NCI-H446 treated with DMSO at 0.1 percent for 48 hours (cell line): ENCODE results near the gene LTBP1.

Source experiments
- DNase-seq: peaks from one replicate; lab custom pipeline; 2025; lab: John Stamatoyannopoulos, UW

Gene LTBP1

DNA sequence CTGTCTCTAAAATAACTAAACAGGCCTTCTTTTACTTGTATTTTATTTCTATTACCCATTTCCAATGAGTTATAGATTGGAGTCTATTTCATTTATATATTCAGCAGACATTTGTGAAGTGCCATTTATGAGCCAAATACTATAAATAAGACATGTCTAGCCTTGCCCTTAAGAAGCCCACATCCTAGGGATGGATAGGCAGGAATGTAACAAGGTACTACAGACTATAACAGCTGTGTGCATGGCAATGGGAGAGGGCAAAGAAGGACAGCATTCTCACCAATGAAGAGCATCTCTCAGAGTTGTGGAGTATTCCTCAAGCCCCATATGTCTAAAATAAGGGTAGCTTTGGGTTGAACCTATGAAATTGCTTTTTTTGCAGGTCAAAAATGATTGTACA, 367.8 kb downstream of the LTBP1 start:
- DNase-seq: no peak

DNA sequence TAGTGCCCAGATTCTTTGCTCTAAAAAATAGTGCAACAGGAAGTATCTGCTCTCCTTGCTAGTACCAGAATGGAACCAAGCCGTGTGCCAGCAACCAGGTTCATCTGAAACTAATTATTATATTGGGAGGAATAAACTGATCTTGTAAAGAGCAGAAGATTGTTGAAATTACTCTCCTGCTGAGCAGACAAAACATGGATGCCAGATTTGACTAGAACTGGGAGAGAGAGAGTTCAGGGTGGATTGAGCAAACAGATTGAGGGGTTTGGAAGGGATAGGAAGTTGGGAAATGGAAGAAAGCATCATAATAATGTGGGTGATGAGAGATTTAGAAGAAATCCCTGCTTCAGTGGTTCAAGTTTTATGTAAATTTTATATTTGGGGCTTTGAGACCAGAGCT, 369.6 kb downstream of the LTBP1 start:
- no peak for DNase-seq

DNA sequence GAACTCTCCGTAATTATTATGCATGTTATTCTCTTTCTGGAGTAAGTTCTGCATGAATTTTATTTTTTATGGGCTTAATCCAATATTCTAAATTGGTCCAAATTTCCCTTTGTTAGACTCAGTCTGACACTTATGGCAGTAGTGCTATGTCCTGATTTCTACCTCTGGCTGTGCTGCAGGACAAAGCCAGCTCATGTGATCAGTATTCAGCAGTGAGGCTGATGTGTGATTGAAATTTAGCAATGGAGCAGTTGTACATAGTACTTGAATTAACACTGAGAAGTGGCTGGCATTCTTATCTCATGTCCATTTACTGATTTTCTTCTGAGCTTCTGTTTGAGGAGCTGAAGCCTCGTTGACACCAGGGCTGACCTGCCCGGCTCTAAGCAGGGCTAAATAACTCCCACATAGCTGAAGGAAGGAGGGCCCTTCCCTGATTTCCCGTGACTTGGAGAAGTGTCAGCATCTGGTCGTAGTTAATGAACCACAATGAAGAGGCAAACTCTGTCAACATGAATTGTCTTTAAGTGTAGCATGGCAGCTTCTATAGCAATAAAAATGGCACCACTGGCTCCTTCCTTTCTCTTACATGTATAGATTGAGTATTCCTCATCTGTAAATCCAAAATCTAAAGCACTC, 370.7 kb downstream of the LTBP1 start:
- no peak for DNase-seq

DNA sequence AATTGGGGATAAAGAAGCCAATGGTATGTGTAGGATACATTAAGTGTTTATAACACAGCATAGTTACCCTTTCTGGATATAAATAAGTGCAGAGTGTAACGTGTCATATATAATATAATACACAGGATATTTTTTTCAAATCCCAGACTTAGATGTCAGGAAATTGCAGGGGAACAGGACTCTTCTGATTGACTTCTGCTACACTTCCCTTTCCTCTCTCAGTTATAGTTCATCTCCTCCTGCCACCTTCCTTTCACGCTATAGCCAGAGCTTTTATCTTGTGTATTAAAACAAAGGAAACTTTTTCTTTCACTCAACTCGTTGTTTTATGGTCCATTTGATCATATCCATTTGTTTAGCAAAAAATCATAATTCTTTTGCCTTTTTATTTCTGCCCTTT, 371.7 kb downstream of the LTBP1 start:
- DNase-seq: no peak

DNA sequence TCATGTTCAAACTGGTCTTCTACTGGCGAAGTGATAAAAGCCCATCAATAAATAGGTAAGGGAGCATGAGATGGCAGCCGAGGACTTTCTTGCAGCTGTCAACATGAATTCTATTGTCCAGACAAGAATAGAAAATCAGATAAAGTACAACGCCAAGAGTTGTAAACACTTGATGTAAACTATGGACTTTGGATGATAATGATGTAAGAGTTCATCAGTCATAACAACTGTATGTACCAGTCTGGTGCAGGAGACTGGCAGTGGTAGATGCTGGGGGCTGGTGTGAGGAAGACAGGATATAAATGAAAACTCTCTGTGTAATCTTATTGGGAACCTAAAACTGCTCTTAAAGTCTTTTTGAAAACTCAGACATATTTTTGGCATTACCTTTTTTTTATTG, 373.8 kb downstream of the LTBP1 start:
- no peak for DNase-seq

DNA sequence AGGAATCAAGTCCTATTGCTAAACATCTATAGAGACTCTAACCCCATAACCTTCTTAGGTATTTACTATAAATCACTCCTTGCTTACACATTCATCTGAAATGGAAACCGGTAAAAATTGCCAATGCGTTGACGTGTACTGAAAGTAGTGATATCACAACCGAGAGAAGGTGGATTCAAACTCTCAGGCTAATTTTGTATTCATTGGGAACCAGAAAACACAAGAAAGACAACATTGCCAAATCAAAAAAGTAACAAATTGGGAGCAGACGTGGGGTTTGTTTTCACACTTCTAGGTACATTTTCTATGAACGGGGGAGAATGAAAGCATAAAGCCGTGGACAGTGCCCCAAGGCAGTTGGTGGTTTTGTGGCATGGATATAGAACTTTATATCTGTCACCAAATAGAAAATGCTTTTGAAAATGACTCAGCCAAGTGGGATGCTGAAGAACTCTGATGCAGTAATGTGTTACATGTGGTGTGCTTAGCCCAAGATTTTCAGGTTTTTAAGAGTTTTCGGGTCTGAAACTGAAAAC, 374.6 kb downstream of the LTBP1 start:
- no peak for DNase-seq

DNA sequence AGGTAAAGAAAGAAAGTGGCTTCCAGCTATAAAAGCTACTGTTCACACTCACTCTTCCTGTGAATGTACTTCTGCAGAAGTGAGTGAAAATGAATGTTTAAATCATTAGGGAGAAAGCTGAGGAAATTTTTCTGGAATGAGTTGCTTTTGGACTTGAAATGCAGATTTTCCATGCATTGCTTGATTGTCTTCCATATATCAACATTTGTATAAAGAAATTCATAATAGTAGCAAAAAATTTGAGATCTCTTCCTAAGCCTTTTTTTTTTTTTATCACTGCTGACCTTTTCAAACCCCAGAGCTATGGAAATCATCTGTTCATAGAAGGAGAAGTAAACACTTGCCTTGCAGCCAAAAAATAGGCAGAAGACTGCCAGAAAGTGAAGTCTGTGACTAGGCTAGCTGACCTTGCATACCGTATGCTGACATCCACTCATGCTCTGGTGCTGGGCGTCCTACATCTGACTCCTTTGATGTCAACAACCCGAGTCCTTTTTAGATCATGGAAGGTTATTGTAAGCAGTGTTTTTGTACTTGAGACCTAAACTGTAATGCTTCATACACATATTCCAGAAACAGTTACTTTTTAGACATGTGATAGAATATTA, 375.2 kb downstream of the LTBP1 start:
- no peak for DNase-seq

DNA sequence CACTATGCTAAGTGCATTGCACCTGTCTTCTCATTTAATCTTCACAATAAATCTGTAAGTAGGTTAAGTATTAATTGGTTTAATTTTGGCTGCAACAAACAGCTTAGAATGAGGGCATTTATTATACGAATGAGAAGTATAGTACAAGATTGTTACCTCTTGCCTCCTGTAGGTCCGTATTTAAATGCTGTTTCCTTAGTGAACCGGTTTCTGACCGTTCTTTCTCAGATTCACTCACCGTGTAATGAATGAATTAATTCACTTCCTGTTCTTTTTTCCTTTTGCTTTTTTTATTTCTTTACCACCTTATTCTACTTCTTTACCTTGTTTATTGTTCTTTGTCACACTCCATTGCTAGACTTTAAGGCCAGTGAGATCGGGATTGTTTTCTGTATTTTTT, 375.9 kb downstream of the LTBP1 start:
- DNase-seq: no peak

DNA sequence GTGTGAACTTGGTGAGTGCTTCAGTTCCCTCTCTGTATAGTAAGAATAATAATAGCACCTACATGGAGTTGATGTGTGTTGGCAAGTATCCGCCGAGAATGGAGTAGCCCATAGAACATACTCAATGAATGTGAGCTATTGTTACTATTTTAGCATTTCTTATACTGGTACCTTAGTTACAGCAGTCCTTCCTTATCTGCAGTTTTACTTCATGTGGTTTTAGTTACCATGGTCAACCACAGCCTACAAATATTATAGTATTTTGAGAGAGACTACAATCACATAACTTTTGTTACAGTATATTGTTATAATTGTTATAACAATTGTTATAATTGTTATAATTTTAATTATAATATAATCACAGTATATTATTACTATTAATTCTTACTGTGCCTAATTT, 377.2 kb downstream of the LTBP1 start:
- no peak for DNase-seq

DNA sequence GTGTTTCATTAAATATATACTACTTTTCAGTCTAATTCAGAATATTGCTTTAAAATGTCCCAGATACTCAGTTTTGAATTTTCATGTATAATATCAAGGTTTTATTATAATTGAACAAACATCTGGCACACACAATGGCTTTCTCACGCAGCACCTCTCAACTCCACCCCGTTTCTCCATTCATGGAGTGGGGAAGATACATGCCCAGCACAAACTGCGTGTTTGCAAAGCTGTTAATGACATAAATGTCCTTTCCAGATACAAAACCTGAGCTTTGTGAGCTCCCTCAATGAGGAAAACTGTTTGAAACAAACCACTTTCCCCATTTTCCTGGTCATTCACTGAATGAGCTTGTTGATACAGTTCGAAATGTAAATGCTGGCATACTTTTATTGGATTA, 379.3 kb downstream of the LTBP1 start:
- DNase-seq: no peak

DNA sequence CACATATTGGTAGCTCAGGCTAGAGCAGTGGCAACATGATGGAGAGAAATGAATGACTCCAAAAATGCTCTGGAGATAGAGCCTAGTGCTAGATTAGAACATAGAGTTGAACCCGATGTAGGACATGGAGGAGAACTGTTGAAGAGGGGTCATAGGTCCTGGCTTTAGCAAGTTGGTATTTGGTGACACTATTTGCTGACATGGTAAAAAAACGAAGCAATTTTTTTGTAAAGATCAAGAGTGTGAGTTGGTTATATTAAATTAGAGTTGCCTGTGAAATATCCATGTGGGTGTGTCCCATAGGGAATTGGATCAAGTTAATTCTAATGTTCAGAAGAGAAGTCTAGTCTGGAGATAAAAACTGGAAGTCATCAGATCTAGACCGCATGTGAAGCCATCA, 386.7 kb downstream of the LTBP1 start:
- no peak for DNase-seq

DNA sequence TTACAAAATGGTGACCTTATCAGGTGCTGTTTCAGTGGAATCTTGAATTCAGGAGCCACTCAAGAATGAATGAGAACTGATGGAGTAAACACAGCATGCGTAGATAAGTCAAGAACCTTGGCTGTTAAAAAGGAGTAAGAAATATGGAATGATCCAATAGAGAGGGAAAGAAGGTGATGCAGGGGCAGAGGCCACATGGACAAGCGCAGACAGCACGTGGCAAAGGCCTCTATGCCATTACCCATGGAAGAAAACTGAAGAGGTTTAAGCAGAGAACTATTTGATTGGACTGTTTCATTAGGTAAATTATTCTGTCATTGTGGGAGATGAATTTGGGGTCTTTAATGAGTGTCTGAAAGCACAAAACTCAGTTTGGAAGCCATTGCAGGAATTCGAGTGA, 387.3 kb downstream of the LTBP1 start:
- DNase-seq: no peak

DNA sequence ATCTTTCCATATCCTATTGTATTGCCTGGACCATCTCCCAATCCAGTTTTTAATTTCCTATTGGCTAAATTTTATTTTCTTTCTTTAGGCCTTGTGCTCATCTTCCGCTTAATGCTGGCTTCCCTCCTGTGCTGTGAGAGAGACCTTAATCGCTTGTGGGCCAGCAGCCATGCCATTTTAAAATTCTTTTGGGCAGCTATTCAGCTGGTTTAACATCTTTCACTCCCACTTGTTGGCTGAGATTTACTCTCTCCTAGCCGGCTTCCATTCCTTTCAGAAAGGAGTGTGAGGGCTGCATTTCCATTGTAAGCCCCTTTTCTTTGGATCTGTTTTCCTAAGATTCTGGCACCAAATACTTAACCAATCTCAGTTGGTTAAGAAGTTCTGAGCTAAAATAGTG, 388.8 kb downstream of the LTBP1 start:
- no peak for DNase-seq

DNA sequence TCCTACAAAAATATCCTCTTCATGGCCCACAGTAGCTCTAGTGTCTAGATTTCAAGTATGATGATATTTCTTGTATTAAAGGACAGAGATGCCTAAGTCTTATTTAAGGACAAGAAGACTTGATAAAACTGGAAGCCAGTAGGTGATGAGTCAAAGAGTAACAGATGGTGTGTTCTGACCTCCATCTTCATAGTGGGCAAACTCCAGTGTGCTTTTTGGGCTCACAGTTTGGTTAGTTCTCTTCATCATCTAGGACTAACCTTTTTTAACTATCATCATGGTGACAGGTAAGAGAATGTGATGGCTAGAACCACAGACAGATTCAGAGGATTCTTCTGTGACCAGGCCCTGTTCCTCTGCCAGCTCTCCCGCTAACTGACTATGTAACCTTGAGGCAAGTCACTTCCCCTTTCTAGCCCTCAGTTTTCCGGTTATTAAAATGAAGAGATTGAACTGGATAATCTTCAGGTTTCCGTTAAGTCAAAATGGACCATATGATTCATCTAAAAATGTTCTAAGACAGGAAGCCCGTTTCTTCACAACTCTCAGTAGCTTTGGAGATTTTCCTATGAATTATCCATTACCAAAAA, 389.4 kb downstream of the LTBP1 start:
- no peak for DNase-seq

DNA sequence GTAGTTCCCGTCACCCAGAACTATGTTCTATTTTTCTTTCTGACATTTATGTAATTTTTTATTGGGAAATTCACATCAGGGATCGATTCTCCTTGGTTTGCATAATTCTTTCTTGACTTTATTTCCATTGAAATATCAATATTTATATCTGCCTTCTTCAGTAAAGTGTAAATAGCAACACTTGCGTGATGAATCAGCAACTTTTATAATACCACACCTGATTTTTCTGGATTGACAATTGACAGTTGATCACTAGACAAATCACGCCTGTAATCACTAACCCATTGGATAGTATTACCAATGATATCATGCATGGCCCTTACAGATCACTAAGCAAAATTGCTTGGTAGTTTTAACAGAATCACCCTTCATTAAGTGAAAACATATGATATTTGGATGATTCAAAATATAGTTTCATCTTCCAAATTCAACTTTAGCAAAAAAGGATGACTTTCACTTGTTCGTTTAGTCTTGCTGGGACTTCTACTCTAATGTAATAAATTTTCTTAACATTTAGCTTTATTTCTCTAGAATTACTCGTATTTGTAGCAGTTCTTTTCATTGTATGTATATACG, 390.7 kb downstream of the LTBP1 start:
- DNase-seq: no peak

DNA sequence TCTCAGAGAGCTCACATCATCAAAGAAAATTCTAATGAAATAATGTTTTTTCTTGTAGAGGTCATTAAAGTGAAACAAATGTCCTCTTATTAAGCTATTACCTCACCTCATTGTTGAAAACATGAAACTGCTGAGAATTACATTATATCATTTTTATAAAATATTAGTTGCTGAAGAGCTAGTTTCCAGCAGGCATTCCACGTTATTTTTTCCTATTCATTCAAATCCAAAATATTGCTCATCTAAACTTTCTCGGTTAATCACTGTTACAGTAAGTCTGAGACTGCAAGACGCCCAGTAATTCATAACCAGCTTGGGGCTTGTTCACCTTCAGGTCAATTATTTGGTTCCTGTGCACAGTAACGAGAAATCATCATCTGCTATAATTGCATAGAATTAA, 391.2 kb downstream of the LTBP1 start:
- no peak for DNase-seq

DNA sequence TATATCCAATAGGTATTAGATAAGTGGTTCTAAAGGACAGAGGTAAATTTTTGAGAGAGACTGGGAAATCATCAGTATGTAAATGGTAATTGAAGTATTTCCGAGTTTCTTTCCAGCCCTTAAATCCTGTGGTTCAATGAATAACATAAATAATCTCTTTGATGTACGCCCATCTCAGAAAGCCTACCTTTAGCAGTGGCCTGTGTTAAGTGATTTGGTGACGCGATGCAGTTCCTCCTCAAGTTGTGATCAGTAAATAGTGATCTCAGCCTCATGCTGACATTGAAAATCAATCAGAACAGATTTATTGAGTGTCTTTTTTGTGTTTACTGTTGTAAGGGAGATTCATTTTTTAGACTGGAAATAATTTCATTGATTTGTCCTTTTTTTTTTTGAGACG, 392.5 kb downstream of the LTBP1 start:
- DNase-seq: no peak

DNA sequence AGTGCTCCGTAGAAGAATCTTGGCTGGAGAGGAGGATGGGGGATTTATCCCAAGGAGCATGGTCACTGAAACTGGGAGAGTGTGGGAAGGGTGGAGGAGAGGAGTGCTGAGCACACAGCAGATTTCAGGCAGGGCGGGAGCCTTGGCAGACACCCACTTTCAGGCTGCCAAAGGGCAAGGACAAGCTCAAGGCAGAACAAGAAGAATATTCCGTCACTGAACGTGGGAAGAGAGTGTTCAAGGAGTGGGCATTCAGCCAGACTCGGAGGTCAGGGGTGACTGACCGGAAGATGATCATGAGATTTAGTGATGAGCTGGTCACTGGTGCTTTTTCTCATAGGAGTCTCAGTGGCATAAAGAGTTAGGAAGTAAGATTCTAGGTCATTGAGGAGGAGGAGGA, 393.5 kb downstream of the LTBP1 start:
- no peak for DNase-seq

DNA sequence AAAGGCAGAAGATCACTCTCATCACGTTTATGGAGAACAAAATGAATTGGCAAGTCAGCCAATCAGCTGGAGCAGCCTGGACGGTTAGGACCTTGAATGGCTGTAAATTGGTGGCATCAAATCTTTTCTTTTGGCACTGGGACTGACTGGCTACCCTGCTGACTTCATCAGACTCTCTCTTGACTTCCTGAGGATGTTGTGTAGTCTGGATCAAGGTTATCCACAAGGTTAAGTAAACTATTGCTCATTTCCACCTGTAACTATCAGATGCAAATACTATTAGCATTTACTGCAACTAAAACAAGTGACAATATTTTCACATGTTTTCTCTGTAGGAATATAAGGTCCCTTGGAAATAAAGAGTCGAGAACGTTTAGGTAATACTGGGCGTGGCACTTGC, 395.4 kb downstream of the LTBP1 start:
- DNase-seq: no peak

DNA sequence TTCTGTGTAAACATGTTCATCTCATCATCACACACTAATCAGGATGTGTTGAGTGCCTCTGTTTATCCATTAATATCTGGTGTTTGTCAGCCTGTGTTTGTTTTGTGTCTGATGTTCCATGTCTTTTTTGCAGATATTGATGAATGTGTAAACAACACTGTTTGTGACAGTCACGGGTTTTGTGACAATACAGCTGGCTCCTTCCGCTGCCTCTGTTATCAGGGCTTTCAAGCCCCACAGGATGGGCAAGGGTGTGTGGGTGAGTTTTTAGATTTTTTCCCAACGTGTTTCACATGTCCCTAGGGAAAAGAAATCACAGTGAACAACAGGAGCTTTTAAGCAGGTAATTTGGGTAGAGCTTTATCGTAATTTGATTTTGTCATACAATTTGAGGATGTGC, 396.0 kb downstream of the LTBP1 start:
- no peak for DNase-seq

DNA sequence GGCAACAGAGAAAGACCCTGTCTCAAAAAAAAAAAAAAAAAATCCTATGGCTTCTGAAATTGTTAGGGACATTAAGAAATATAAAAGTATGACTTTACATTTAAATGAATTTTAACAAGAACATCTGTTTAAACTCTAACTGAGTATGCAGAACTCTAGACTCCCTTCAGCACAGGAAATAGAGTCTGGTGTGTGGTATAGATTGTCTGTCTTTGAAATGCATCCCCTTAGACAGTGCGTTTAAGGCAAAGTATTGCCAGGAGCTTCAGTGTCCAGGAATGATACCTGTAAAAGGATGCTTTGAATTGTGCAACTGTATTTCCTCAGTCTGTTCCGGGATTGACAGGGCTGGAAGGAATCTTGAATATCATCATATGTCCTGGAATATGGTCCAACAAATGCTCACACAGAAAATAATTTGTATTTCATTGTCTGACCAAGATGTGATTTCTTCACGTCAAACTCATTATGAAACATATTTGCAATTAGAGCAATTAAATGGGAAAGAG, 396.7 kb downstream of the LTBP1 start:
- DNase-seq: no peak

DNA sequence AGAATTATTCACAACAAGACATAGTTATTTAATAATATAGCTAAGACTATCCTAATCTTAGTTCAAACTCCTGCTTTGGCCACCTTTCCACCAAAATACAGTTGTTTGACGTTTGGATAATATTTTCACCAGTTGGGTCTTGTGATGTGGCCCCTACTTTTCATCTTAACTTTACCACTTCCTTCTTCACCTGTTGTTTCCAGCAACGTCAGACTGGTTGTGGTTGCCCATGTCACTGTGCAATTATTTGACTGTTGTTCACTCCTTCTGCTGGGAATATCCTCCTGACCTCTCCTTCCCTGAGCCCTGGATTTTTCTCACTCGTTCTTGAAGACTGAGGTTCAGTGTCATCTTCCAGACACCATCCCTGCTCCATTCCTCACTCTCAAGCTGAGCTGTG, 397.5 kb downstream of the LTBP1 start:
- DNase-seq: no peak

DNA sequence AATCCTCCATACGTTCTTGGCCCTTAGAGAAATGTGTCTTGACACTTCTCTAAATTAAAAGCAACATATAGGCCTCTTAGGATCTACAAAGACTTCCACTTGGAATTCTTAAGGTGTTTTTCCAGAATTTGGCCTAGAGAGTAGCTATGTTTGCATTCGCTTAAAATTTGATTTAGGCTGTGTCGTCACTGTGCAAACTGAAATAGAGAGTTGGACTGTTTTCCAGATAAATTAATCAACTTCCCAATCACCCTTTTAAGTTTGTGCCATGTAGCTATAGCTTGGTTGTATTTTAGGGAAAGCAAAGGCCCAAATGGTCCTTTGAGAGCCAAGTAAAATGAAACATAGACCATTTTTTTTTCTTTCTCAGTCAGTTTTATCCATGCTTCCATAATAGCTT, 401.1 kb downstream of the LTBP1 start:
- no peak for DNase-seq
